NCI-H2107 treated with DMSO at 0.1 percent for 48 hours (cell line): ENCODE data around the gene B4GAT1.

Experiments
- DNase-seq: peaks from one replicate; lab custom pipeline; 2025; ENCODE audit not compliant: unreplicated experiment; lab: John Stamatoyannopoulos, UW

B4GAT1 gene

GRCh38 chr11:66338276-66339161 is 8.9 kb downstream of the B4GAT1 start:
- DNase-seq: no peak

- no peak for DNase-seq
Measured at GRCh38 chr11:66337103-66337899, 10.1 kb downstream of the B4GAT1 start.

- peak; percentile 4 for DNase-seq
Measured at GRCh38 chr11:66336234-66337102, 11.0 kb downstream of the B4GAT1 start, which contains the start of gene RIN1. Gene RIN1, minus strand, starts transcription at chr11:66336434. Its CDS starts 32 bp downstream, at chr11:66336402.

- DNase-seq: no peak
Measured at GRCh38 chr11:66335531-66336233, 11.7 kb downstream of the B4GAT1 start.

- DNase-seq: no peak
Measured at GRCh38 chr11:66334605-66335442, 12.6 kb downstream of the B4GAT1 start.

DNA sequence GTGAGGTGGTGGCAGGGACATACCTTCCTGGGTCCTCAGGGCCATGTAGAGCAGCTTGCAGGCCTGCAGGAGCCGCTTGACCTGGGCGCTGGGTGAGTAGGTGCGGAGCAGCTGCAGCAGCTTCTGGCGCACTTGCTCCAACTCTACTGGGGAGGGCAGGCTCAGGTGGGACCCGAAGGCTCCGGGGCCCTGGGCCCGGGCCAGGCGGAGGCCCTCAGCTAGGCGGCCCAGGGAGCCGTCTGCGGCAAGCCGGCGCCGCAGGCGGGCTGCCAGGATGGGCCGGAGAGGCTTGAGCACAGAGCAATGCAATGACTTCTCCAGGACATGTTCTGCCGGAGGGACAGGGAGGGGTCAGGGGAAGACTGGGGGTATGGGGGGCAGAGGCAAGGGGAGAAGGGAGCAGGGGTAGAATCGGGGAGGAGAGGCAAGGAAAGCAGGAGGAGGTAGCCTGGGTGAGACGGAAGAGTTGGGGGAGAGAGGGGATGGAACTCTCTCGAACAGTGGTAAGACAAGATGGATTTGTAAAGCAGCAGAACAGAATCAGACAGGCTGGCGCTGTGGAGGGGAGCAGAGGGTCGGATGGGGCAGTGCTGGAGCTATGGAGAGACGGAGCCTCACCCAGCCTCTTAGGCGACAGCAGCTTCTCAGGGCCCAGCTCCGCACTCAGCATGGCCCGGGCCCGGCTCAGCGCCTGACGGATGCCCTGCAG is 13.4 kb downstream of the B4GAT1 start:
- no peak for DNase-seq

DNA sequence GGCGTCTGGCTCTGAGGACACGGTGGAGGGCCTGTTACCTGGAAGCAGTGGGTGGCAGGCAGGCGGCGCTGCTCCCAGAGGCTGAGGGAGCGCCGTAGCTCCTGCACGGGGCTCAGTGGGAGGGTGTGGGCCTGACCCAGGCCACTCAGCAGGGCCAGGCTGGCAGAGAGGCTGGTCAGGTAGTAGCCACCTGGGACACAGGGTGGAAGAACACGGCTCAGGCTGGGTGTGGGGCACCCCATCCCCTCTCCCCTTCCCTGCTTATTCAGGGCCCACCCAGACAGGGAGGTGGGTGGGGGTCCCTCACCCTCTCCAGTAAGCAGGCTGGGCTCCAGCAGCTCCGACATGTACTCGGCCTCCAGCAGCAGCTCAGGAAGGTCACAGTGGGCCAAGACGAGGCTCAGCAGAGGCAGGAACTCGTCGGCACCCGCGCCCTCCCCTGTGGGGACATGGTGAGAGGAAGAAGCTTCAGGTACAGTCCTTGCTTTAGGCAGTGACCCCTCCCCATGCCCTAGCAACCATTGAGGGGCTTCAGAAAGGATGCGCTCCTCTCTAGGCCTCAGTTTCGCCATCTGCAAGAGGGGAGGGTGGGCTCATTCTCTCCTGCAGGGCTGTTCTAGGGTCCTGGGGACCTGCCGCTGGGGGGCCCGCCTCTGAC is 14.1 kb downstream of the B4GAT1 start:
- no peak for DNase-seq

- DNase-seq: no peak
Measured at GRCh38 chr11:66332371-66333219, 14.8 kb downstream of the B4GAT1 start.

GRCh38 chr11:66331542-66332370 is 15.7 kb downstream of the B4GAT1 start:
- DNase-seq: no peak

GRCh38 chr11:66330931-66331330 is 16.5 kb downstream of the B4GAT1 start:
- DNase-seq: no peak

DNA sequence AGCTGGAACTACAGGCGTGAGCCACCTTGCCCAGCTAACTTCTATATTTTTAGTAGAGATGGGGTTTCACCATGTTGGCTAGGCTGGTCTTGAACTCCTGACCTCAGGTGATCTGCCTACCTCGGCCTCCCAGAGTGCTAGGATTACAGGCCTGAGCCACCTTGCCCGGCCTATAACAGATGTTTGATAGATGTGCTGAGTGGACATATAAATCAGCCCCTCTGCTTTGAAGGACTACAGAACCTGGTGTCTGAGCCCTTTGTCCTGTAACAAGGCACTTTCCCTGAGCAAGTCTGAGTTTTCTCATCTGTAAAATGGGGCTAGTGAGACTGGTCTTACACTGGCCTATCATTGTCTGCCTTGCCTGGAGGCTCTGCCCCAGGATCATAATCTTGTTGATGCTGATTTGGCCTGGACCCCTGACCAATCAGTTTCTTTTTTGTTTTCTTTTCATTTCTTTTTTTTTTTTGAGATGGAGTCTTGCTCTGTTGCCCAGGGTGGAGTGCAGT is 18.2 kb downstream of the B4GAT1 start:
- no peak for DNase-seq

DNA sequence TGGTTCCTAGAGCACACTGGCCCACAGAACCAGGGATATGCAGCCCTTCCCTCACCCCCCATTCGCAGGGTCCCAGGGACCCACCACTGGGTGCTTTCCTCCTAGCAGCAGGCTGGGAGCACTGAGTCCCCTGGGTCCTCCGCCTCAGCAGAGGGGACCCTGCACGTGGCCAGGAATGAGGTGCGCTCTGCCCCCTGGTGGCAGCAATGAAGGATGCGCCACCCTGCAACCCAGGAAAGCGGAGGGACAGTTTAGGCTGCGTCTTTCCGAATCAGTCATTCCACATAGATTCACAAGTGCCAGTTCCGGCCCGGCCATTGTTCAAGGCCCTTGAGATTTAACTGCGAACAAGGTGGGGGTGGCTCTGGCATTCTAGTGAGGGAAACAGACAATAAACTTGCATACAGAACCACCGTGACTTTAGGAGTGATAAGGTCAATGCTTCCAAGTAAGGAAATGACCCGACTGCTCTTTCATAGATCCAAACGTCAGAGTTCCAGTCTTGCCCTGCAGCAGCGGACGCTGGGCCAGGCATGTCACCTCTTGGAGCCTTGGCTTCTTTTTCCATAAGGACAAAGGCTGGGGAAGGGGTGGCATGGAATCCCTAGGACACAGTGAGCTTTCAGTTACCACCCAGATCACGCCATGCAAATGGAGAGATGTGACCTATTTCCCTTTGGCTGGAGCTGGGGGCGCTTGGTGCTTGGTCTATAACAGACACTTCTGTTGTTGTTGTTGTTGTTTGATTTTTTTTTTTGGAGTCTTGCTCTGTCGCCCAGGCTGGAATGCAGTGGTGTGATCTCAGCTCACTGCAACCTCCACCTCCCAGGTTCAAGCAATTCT is 18.9 kb downstream of the B4GAT1 start:
- DNase-seq: peak; percentile 70

- no peak for DNase-seq
Measured at GRCh38 chr11:66328031-66328301, 19.5 kb downstream of the B4GAT1 start.

- no peak for DNase-seq
Measured at GRCh38 chr11:66327171-66328030, 20.0 kb downstream of the B4GAT1 start.
